HG02610 (cell line): Measurements from ENCODE around the gene SPTBN4.
"Not testable (repeated sequence)": the region's sequence is repeated elsewhere in the genome, so short reads cannot be mapped to it uniquely, and the experiment has no call there.

Experiments
- ATAC-seq: cut with Tn5 transposase; IDR thresholded peaks from one replicate; pipeline ENCODE4 v1.9.1; 2021; ENCODE audit warnings: mild to moderate bottlenecking, moderate library complexity; ENCODE audit not compliant: unreplicated experiment

The SPTBN4 gene

DNA sequence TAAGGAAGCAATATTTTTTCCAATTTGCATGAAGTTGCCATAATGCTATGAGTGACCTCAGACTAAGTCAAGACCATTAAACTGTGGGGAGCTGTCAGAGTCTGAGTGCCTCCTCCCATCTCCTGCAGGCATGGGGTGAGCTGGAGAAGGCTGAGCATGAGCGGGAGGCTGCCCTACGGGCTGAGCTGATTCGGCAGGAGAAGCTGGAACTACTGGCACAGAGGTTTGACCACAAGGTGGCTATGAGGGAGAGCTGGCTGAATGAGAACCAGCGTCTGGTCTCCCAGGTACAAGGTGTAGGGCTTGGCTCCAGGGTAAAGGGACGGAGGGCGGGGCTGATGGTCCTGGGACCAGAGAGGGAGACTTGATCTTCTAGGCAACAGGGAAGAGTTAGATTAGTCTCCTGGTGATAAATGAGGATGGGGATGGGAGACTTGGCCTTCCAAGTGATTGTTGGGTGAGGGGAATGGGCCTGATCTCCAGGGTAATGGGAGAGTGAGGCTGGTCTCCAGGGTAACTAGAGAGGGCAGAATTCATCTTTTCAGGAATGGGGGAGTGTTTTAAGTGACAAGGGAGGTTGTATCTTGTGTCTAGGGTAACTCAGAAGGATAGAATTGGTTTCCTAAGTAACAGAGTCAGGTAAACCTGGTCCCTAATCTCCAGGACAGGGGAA, 36.0 kb downstream of the SPTBN4 start:
- no peak for ATAC-seq

DNA sequence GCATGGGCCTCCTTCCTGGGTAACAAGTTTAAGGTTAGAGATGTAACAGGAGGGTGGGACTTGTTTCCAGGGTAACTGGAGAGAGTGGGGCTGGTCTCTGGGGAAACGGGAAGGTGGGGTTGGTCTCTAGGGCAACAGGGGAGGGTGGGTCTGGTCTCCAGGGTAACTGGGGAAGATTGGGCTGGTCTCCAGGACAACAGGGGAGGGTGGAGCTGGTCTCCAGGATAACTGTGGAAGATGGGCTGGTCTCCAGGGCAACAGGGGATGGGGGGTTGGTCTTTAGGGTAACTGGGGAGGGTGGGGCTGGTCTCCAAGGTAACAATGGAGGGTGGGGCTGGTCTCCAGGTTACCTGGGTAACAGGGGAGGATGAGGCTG, 36.5 kb downstream of the SPTBN4 start:
- ATAC-seq, result no peak

DNA sequence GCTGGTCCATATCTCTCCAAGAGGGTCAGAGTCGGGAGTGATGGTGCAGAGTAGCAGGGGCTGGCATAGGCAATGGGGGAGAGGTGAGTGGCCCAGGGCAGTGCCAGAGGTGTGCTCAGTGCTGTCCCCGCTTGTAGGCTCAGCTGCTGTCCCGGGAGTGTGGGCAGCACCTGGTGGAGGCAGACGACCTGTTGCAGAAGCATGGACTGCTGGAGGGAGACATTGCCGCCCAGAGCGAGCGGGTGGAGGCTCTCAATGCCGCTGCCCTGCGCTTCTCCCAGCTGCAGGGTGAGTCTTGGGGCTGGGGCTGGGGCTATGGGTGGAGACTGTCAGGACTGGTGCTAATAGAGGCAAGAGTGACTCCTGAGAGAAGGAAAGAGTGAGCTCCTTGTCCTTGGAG, 39.3 kb downstream of the SPTBN4 start:
- ATAC-seq, result no peak

DNA sequence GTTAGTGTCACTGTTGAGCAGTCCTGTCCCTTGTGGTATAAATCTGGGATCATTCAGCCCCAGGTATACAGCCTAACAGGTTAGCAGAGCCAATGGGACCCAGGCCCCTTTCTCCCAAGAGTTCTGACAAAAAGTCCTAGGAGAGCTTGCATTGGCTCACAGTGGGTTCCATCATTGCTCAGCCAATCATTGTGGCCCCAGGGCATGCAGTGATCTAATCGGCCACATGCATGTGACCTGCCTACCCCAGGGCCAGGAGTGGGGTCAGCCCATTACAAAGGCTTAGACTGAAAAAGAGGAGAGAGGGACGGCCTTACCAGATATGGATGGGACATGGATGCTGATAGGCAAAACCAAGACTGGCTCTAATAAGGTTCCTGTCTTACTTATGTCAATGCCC, 41.1 kb downstream of the SPTBN4 start:
- ATAC-seq, result no peak

DNA sequence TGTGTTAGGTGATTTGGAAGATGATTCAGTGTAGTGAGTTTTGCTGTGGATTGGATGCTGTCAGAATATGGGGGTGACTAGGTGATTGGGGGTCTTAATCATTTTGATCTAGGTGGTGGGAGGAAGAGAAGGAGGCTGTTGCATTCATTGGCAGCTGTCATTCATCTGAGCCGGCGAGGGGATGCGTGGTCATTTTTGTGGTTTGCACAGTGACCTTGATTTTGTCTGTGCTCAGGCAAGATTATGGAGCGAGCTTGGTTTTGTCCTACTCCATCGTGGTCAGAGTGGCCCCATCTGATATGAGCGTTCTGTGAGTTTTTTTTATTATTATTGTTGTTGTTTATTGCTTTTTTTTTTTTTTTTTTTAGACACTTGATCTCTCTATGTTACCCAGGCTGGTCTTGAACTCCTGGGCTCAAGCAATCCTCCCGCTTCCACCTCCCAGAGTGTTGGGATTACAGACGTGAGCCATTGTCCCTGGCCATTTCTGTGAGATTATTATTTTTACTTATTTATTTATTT, 42.0 kb downstream of the SPTBN4 start:
- ATAC-seq, result no peak

DNA sequence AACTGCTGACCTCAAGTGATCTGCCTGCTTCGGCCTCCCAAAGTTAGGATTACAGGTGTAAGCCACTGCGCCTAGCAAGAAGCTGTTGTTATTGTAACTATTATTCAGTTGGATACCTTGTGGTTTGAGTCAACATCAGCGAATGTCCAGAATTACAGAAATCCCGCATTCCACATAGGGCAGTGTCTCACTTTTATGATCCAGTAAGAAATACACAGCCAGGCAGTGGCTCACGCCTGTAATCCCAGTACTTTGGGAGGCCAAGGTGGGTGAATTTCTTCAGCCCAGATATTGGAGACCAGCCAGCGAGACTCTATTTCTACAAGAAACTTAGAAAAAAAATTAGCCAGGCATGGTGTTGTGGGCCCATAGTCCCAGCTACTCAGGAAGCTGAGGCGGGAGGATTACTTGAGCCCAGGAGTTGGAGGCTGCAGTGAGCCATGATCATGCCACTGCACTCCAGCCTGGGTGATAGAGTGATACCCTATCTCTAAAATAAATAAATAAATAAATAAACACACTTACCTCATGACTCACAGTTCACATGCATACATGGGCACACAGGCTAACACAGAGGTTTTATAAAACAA, 43.8 kb downstream of the SPTBN4 start:
- no peak for ATAC-seq

DNA sequence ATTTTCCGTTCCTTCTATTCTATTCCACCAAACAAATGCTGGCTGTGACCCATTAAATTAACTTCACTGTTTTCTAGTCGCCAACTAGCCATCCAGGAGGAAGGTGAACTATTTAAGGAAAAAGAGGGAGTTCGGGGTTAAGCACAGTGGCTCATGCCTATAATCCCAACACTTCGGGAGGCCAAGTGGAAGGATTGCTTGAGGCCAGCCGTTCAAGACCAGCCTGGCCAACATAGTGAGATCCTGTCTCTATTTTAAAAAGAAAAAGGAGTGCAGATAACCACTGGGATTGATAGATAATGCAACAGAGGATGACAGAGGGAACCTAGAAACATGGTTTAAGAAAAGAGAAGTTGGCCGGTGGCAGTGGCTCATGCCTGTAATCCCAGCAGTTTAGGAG, 44.7 kb downstream of the SPTBN4 start:
- ATAC-seq, result no peak

DNA sequence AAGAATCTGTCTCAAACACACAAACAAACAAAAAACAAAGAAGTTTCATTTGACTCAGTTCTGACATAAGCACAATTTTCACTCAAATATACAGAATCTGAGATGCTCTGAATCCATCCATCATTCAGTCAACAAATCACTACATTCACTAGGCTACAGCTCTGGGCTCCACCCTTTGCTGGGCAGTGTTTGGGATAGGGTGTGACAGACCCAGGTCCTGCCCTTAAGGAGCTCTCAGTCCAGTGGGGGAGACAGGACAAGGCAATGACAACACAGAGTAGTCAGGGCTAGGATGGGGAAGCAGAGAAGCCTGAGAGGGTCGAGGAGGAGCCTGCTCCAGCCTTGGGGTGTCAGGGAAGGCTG, 45.3 kb downstream of the SPTBN4 start:
- ATAC-seq, result no peak

DNA sequence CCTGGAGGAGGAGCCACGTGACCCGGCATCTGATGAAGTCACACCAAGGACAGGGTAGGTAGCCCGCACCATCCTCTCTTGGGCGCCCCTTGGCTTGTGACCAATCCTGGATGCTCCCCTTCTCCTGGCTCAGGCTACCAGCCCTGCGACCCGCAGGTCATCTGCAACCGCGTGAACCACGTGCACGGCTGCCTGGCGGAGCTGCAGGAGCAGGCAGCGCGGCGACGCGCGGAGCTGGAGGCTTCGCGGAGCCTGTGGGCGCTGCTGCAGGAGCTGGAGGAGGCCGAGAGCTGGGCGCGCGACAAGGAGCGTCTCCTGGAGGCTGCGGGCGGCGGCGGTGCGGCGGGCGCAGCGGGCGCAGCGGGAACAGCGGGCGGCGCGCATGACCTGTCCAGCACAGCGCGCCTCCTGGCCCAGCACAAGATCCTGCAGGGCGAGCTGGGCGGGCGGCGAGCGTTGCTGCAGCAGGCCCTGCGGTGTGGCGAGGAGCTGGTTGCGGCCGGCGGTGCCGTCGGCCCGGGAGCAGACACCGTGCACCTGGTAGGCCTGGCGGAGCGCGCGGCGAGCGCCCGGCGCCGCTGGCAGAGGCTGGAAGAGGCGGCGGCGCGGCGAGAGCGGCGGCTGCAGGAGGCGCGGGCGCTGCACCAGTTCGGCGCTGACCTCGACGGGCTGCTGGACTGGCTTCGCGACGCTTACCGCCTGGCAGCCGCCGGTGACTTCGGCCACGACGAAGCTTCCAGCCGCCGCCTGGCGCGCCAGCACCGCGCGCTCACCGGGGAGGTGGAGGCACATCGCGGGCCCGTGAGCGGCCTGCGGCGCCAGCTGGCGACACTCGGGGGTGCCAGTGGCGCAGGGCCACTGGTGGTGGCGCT, 45.9 kb downstream of the SPTBN4 start:
- no peak for ATAC-seq

DNA sequence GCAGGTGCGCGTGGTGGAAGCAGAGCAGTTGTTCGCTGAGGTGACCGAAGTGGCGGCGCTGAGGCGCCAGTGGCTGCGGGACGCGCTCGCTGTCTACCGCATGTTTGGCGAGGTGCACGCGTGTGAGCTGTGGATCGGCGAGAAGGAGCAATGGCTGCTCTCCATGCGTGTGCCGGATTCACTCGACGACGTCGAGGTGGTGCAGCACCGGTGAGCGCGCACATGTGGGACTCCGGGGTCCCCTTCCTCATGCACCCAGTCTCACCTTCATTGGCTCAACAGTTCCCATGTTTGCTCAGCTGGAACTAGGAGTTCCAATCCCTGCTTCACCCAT, 46.5 kb downstream of the SPTBN4 start:
- ATAC-seq, result no peak

DNA sequence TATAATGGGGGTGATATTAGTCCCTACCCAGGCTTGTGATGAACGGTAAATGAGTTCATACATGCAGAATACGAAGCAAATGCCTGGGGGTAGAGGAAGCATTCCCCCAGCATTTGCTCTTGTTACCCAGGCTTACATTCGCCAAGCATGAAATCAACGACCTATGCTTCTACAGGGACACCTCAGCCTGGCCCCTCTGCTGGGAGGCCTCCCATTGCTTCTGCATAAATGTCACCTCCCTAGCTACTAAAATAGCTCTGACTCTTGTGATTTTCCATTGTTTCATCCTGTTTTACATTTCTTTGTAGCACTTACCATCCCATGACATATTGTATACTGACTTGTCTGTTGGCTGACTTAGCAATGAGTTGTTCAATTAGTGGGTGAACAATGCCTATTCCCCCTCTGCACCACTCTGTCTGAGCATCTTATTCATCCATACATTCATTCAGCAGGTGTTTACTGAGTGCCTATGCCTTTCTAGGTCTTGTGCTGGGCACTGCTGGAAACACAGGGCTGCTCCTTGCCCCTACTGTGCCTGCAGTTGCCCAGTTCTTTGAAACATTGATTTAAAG, 47.0 kb downstream of the SPTBN4 start:
- ATAC-seq, result no peak

DNA sequence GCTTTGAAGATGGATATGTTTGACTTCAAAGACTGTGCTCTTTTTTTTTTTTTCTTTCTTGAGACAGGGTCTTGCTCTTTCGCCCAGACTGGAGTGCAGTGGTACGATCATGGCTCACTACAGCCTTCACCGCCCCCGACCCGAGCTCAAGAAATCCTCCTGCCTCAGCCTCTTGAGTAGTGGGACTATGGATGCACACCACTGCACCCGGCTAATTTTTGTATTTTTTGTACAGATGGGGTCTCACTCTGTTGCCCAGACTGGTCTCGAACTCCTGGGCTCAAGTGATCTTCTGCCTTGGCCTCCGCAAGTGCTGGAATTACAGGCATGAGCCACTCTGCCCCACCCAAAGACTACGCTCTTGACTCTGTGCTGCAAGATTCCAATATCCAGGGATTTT, 50.4 kb downstream of the SPTBN4 start:
- ATAC-seq, result no peak

DNA sequence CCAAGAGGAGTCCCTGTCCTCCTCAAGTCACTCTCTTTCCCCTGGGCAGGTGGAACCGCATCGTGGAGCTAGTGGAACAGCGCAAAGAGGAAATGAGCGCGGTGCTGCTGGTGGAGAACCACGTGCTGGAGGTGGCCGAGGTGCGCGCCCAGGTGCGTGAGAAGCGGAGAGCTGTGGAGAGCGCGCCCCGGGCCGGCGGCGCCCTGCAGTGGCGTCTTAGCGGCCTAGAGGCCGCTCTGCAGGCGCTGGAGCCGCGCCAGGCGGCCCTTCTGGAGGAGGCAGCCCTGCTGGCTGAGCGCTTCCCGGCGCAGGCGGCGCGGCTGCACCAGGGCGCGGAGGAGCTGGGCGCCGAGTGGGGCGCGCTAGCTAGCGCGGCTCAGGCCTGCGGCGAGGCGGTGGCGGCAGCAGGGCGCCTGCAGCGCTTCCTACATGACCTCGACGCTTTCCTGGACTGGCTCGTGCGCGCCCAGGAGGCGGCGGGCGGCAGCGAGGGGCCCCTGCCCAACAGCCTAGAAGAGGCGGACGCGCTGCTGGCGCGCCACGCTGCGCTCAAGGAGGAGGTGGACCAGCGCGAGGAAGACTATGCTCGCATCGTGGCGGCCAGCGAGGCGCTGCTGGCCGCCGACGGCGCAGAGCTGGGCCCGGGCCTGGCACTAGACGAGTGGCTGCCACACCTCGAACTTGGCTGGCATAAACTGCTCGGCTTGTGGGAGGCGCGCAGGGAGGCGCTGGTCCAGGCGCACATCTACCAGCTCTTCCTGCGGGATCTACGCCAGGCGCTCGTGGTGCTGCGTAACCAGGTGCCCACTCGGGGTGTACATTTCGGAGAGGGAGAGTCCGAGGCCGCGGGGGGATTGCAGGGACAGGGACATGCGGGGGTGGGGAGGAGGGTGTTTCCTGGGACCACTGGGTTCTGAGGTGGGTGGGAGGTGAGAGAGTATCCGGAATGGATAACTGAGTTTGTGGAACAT, 52.8 kb downstream of the SPTBN4 start:
- ATAC-seq, result no peak

DNA sequence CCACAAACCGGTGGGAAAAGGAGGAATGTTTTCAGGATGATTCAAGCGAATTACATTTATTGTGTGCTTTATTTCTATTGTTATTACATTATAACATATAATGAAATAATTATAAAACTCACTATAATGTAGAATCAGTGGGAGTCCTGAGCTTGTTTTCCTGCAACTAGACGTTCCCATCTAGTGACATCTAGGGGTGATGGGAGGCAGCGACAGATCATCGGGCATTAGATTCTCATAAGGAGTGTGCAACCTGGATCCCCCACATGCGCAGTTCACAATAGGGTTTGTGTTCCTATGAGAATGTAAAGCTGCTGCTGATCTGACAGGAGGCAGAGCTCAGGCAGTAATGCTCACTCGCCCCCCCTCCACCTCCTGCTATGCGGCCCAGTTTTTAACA, 54.5 kb downstream of the SPTBN4 start:
- no peak for ATAC-seq

DNA sequence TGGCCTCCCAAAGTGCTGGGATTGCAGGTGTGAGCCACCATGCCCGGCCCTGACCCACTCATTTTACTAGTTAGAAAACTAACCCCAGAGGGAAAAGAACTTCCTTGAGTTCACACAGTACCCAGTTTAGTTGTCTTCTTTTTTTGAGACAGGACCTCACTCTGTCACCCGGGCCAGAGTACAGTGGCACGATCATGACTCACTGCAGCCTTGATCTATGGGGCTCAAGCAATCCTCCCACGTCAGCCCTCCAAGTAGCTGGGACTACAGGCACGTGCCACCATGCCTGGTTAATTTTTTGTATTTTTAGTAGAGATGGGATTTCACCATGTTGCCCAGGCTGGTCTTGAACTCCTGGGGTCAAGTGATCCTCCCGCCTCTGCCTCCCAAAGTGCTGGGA, 55.1 kb downstream of the SPTBN4 start:
- not testable (repeated sequence) for ATAC-seq

DNA sequence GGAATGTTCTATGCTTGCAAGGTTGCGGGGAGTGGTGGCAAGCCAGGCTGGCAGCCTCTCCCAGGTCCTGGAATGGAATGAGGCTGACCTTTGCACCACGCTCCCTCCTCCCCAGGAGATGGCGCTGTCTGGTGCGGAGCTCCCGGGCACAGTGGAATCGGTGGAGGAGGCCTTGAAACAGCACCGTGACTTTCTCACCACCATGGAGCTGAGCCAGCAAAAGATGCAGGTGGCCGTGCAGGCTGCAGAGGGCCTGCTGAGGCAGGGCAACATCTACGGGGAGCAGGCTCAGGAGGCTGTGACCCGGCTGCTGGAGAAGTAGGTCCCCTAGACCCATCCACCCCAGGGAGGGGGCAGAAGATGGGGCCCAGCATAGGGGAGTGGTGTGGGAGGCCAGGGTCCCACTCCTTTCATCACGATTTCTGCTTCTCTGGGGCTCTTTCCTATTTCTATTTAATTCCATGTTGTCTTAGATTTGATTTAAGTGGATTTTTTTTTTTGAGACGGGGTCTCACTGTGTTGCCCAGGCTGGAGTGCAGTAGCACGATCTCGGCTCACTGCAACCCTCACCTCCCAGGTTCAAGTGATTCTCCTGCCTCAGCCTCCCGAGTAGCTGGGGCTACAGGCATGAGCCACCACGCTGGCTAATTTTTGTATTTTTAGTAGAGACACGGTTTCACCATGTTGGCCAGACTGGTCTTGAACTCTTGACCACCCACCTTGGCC, 56.7 kb downstream of the SPTBN4 start:
- no peak for ATAC-seq

DNA sequence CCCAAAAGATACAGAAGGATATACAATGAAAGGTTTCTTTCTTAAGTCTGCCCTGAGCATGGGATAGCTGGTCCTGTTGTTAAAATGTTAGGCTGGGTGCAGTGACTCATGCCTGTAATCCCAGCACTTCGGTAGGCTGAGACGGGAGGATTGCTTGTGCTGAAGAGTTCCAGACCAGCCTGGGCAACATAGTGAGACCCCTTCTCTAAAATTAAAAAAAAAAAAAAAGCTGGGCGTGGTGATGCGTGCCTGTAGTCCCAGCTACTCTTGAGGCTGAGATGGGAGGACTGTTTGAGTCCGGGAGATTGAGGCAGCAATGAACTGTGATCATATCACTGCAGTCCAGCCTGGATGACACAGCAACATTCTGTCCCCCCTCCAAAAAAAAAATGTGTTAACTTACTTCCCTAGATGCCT, 57.3 kb downstream of the SPTBN4 start:
- no peak for ATAC-seq

DNA sequence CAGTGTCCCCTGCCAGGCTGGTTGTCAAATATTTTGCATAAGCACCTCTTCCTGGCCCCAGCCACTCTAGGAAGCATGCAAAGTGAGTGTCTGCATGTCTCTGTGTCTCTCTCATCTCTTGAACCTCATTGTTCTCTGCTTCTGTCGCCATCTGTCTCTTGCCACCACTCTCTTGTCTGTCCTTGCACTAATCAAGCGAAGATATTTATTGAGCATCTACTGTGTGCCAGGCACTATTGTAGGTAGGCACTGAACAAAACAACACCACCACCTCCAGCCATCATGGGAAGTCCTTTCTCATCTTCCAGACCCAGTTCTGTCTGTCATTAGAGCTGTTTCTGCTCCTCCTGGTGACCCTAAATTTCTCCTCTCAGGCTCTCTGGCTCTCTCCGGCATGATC, 57.9 kb downstream of the SPTBN4 start:
- ATAC-seq, result no peak

DNA sequence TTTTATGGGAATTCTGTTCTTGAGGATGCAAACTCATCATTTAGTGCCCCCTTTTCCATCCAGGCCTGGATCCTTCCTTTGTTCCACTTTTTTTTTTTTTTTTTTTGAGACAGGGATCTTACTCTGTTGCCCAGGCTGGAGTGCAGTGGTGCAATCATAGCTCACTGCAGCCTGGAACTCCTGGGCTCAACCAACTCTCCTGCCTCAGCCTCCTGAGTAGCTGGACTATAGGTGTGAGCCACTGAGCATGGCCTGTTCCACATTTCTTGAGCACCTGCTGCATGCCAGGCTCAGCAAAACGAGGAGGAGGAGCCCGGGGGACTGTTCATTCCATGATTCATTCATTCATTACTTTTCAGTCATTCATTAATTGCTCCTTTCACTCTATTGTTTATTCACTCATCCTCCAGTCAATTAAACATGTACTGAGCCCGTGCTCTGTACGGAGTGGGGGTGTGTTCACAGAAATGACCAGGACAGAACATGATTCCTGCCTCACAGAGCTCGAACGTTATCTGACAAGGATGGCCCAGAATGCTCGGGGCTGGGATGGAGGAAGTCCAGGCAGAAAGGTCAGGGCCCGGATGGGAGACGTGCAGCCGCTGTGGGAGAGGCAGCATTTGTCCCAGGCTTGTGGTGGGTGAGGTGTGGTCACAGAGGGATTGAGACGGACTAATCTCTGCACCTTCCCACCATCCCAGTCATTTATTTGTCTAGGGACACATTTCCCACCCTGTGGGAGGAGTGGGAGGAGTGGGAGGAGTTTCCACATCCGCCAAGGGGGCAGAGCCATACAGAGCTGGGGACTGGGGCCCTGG, 58.6 kb downstream of the SPTBN4 start:
- no peak for ATAC-seq
